Measurements from ENCODE around the gene SRSF2. TPM values are rescaled to one million over a fixed set of nuclear protein-coding genes. Genes with fewer than 3 reads are reported as not detected.

The SRSF2 gene
- polyA plus RNA-seq, 2 of the 4 experiments (the other 2 are of a cell fraction) = 338 to 412 TPM

DNA sequence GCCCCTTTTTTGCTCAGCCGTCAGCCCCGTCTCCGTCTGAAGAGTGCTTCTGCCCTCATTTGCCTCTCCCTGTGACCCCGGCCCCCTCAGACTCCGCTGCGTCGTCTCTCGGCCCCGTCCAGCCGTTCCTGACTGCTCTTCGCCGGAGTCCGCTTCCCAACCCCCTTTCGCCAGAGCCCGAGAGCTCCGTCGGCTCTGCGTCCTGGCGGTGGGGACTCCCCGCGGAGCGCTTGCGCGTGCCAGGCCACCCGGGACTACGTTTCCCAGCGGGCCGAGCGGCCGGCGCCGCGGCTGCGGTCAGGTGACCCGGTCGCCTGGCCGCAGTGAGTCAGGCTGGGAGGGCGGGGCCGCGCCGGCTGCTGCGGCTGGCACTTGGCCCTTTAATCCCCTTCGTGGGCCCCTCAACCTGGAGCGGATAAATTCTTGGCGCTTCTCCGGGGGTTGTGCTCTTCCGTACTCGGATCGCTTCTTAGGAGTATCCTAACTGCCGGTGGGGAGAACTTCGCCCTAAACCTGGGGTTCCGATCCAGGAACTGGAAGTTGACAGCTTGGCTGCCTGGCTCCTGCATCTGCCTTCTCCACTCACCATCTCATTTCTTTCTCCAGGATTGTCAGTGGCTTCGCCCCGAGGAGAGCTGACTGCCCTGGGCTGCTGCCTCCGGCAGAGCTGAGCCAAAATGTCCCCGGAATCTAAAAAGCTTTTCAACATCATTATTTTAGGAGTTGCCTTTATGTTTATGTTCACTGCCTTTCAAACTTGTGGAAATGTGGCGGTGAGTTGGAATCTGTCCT, 741 bp upstream of the SRSF2 start, which contains the start of gene MFSD11:
Gene MFSD11, plus strand, starts transcription at position 444 of the 792 bp plus-strand sequence. Its CDS starts 234 bp downstream, at position 678.
- FAIRE-seq (no peak), ATAC-seq (peak; percentile 78 to 86), DNase-seq (ENCODE audit: low read depth in 1 of 2, low spot score in 1 of 2) (peak; percentile 93 to 98)
- Histone ChIP-seq H3K4me1 (peaks cover 31% of the 10 kb centered on the region), H3K27ac (peak within 1 kb of the TSS; percentile 97 to 98), H3K9me3 (no peaks in the 10 kb centered on the region), H3K4me2 (peak within 1 kb of the TSS; percentile 90), H3K4me3 (peak within 1 kb of the TSS; percentile 95)
- ChIA-PET POLR2A (interaction anchor here (0.5 to 1.3 kb wide), 8 partner anchors 8 to 318 kb away, joined by 3 to 8 read pairs (median 4); partner anchors contain the start of genes JMJD6 and METTL23), CTCF (interaction anchor here (0.7 to 2.8 kb wide), 6 partner anchors 11 to 349 kb away, joined by 3 to 9 read pairs (median 5); partner anchors contain the start of gene METTL23)
- TF ChIP-seq, protein P1, sequence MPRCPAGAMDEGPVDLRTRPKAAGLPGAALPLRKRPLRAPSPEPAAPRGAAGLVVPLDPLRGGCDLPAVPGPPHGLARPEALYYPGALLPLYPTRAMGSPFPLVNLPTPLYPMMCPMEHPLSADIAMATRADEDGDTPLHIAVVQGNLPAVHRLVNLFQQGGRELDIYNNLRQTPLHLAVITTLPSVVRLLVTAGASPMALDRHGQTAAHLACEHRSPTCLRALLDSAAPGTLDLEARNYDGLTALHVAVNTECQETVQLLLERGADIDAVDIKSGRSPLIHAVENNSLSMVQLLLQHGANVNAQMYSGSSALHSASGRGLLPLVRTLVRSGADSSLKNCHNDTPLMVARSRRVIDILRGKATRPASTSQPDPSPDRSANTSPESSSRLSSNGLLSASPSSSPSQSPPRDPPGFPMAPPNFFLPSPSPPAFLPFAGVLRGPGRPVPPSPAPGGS (IDR thresholded peaks at IDR 0.05) = no peak; the same call in 2 of the 3 replicates
- peak; percentile 19 for TF ChIP-seq CHD2 (IDR thresholded peaks at IDR 0.05; ENCODE audit: low read length, partially characterized antibody)
- TF ChIP-seq, protein P2, sequence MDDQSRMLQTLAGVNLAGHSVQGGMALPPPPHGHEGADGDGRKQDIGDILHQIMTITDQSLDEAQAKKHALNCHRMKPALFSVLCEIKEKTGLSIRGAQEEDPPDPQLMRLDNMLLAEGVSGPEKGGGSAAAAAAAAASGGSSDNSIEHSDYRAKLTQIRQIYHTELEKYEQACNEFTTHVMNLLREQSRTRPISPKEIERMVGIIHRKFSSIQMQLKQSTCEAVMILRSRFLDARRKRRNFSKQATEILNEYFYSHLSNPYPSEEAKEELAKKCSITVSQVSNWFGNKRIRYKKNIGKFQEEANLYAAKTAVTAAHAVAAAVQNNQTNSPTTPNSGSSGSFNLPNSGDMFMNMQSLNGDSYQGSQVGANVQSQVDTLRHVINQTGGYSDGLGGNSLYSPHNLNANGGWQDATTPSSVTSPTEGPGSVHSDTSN (IDR thresholded peaks at IDR 0.05) = peak; percentile 45; the same call in 1 of the 2 replicates
- TF ChIP-seq, protein P3, sequence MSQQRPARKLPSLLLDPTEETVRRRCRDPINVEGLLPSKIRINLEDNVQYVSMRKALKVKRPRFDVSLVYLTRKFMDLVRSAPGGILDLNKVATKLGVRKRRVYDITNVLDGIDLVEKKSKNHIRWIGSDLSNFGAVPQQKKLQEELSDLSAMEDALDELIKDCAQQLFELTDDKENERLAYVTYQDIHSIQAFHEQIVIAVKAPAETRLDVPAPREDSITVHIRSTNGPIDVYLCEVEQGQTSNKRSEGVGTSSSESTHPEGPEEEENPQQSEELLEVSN (IDR thresholded peaks at IDR 0.05; ENCODE audit: borderline replicate concordance, low read depth) = peak; percentile 7; the same call in 1 of the 2 replicates
- no peak for TF ChIP-seq HEYL (CRISPR knock-in tag; IDR thresholded peaks at IDR 0.05)
- peak; percentile 52; the same call in 1 of the 2 replicates for TF ChIP-seq MYC (IDR thresholded peaks at IDR 0.05; ENCODE audit: borderline replicate concordance, low read length)
- TF ChIP-seq, protein P4, sequence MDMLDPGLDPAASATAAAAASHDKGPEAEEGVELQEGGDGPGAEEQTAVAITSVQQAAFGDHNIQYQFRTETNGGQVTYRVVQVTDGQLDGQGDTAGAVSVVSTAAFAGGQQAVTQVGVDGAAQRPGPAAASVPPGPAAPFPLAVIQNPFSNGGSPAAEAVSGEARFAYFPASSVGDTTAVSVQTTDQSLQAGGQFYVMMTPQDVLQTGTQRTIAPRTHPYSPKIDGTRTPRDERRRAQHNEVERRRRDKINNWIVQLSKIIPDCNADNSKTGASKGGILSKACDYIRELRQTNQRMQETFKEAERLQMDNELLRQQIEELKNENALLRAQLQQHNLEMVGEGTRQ (IDR thresholded peaks at IDR 0.05) = peak; percentile 88
- TF ChIP-seq POLR2A (IDR thresholded peaks at IDR 0.05; ENCODE audit: low read length) = peak; percentile 49
- 0 out of 2 replicates have a peak, but pooled peaks have one; percentile 23 for TF ChIP-seq FOSL2 (IDR thresholded peaks at IDR 0.05)
- TF ChIP-seq FOSL2 (CRISPR knock-in tag; IDR thresholded peaks at IDR 0.05) = peak; percentile 97
- TF ChIP-seq NR3C1 (IDR thresholded peaks at IDR 0.05) = no peak
- TF ChIP-seq KDM5A (IDR thresholded peaks at IDR 0.05) = no peak
- TF ChIP-seq BHLHE40 (IDR thresholded peaks at IDR 0.05; ENCODE audit: low read depth, low read length) = peak; percentile 46; the same call in 1 of the 2 replicates
- TF ChIP-seq, protein P5, sequence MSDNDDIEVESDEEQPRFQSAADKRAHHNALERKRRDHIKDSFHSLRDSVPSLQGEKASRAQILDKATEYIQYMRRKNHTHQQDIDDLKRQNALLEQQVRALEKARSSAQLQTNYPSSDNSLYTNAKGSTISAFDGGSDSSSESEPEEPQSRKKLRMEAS (IDR thresholded peaks at IDR 0.05) = peak; percentile 45; the same call in 1 of the 2 replicates
- peak; percentile 33; the same call in 1 of the 2 replicates for TF ChIP-seq GATA3 (IDR thresholded peaks at IDR 0.05; ENCODE audit: borderline replicate concordance)
- TF ChIP-seq PHF8 (IDR thresholded peaks at IDR 0.05; ENCODE audit: borderline replicate concordance, low read depth) = peak; percentile 32; the same call in 1 of the 2 replicates
- WGBS (ENCODE audit: missing lambda C conversion rate) = 1% methylated on average over 44 of the region's 57 CpGs

DNA sequence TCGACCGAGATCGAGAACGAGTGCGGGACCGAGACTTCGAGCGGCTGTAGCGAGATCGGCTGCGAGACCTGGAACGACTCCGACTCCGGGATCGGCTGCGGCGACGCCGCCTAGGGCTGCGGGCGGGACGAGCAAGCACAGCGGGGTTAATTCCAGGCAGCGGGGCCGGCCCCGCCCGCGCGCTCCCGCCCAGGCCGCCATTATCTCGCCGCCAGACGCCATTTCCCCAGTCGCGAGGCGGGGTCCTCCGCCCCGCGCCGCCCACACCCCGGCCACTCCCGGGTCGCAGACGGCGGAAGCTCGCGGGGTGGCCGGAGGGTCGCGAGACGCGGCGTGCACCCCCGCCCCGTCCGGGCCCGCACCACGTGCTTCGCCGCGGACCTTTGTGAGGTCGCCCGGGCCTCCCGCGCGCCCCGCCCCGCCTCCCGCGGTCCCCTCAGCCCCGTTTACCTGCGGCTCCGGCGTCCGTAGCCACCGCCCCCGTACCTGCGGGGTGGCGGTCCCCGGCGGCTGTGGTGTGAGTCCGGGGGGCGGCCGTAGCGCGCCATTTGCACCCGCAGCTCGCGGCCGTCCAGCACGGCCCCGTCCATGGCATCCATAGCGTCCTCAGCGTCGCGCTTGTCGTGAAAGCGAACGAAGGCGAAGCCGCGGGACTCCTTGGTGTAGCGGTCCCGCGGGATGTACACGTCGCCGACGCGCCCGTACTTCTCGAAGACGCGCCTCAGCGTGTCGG, 616 bp downstream of the SRSF2 start:
- no peaks in the 10 kb centered on the region for H3K9me3 ChIP-seq
- ChIA-PET CTCF (interaction anchor here (1.1 to 5.3 kb wide), 3 partner anchors 9 to 21 kb away, joined by 4 to 31 read pairs (median 11); partner anchors contain the start of gene METTL23), POLR2A (interaction anchor here (0.6 to 2.7 kb wide), 4 partner anchors 9 to 59 kb away, joined by 3 to 10 read pairs (median 6); partner anchors contain the start of genes JMJD6 and METTL23)
- WGBS (ENCODE audit: missing lambda C conversion rate) = 1% methylated on average over 61 of the region's 117 CpGs
- peak overlapping the region; percentile 86 for H3K4me2 ChIP-seq
- H3K4me1 ChIP-seq = peaks cover 37% of the 10 kb centered on the region
- H3K27ac ChIP-seq = peak overlapping the region; percentile 97 to 98
- FAIRE-seq = no peak
- DNase-seq (ENCODE audit: low read depth in 1 of 2, low spot score in 1 of 2) = peak in 1 of 2 experiments; percentile 62
- peak; percentile 26 to 44 for ATAC-seq
- peak overlapping the region; percentile 95 for H3K4me3 ChIP-seq
- TF ChIP-seq KDM1A (IDR thresholded peaks at IDR 0.05; ENCODE audit: low read depth) (no peak), POLR2AphosphoS2 (conservative IDR thresholded peaks at IDR 0.05; ENCODE audit: low read length) (no peak), ESRRA (IDR thresholded peaks at IDR 0.05; ENCODE audit: borderline replicate concordance, low read length) (no peak), CHD4 (IDR thresholded peaks at IDR 0.05; ENCODE audit: borderline replicate concordance) (no peak), HOXB13 (CRISPR knock-in tag; IDR thresholded peaks at IDR 0.05; ENCODE audit: low read depth) (no peak), TFCP2L1 (CRISPR knock-in tag; IDR thresholded peaks at IDR 0.05) (peak; percentile 56; the same call in 1 of the 2 replicates), SMC3 (IDR thresholded peaks at IDR 0.05) (no peak)
- TF ChIP-seq, protein P6, sequence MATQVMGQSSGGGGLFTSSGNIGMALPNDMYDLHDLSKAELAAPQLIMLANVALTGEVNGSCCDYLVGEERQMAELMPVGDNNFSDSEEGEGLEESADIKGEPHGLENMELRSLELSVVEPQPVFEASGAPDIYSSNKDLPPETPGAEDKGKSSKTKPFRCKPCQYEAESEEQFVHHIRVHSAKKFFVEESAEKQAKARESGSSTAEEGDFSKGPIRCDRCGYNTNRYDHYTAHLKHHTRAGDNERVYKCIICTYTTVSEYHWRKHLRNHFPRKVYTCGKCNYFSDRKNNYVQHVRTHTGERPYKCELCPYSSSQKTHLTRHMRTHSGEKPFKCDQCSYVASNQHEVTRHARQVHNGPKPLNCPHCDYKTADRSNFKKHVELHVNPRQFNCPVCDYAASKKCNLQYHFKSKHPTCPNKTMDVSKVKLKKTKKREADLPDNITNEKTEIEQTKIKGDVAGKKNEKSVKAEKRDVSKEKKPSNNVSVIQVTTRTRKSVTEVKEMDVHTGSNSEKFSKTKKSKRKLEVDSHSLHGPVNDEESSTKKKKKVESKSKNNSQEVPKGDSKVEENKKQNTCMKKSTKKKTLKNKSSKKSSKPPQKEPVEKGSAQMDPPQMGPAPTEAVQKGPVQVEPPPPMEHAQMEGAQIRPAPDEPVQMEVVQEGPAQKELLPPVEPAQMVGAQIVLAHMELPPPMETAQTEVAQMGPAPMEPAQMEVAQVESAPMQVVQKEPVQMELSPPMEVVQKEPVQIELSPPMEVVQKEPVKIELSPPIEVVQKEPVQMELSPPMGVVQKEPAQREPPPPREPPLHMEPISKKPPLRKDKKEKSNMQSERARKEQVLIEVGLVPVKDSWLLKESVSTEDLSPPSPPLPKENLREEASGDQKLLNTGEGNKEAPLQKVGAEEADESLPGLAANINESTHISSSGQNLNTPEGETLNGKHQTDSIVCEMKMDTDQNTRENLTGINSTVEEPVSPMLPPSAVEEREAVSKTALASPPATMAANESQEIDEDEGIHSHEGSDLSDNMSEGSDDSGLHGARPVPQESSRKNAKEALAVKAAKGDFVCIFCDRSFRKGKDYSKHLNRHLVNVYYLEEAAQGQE (IDR thresholded peaks at IDR 0.05) = no peak; the same call in 1 of the 2 replicates
